GM18951 (cell line): ENCODE measurements around the gene UNC79.

Source experiments
- POLR2A ChIP-seq: IDR thresholded peaks from 4 replicates; pipeline ENCODE4 v1.6.1; 2011; ENCODE audit warnings: mild to moderate bottlenecking; ENCODE audit not compliant: insufficient read length, insufficient read depth; ENCODE audit errors: extremely low read depth
- in situ Hi-C: fragments of 300-500 bp; cut with MboI; formaldehyde crosslinking; loops from one replicate; pipeline ENCODE4 v1.12.0; 2022; ENCODE audit warnings: low sequenced_read_pairs, mixed read lengths, inconsistent platforms; ENCODE audit not compliant: unreplicated experiment

The UNC79 gene

DNA sequence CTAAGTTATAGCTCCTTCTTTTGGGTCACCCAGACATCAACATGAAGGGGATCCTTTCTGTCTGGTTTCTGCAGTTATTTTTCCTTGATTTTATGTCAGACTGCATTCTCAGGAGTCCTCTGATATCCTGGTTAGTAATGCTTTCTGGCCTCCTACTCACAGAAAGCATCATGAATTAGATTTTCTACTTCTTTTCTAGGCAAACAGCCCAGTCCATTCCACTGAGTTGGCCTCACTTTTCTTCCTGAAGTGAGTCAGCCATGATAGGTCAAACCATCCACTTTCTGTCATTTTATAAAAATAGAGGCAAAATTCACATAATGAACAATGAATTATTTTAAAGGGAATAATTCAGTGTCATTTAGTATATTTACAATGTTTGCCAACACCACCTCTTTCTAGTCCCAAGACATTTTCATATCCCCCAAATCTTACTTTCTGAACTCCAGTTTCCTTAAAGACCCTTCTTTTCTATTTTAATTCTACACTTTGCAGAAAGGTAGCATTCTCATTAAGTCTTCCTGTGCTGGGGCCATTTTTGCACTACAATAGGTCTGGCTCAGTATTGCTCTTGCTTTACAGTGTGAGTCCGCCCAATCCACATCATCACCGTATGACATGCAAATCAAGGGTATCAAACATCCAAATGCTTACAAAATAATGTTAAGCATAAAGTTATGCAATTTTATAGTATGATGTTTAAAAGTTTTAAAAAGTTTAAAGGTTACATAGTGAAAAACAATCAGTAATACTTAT is 95.1 kb downstream of the UNC79 start:
- in situ Hi-C loops = loop anchor here (25.0 kb wide), 1 partner anchor 289 kb away; no protein-coding TSS in a partner anchor
- no peak for TF ChIP-seq POLR2A

DNA sequence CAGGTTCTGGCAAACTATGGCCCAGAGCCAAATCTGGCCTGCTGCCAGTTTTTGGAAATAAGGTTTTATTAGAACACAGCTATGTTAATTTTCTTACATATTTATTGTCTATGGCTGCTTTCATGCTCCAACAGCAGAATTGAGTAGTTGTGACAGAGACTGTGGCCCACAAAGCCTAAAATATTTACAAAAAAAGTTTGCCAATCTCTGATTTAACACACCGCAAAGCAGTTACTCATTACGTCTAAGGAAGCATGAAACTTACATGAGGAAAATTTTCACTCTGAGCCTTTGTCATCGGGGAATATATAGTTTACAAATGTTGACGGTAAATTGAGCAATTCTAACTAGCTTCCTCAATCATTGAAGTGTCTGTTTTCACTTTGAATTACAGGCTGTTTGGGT is 96.5 kb downstream of the UNC79 start:
- no peak for TF ChIP-seq POLR2A
- in situ Hi-C loops = loop anchor here (25.0 kb wide), 1 partner anchor 290 kb away; no protein-coding TSS in a partner anchor

DNA sequence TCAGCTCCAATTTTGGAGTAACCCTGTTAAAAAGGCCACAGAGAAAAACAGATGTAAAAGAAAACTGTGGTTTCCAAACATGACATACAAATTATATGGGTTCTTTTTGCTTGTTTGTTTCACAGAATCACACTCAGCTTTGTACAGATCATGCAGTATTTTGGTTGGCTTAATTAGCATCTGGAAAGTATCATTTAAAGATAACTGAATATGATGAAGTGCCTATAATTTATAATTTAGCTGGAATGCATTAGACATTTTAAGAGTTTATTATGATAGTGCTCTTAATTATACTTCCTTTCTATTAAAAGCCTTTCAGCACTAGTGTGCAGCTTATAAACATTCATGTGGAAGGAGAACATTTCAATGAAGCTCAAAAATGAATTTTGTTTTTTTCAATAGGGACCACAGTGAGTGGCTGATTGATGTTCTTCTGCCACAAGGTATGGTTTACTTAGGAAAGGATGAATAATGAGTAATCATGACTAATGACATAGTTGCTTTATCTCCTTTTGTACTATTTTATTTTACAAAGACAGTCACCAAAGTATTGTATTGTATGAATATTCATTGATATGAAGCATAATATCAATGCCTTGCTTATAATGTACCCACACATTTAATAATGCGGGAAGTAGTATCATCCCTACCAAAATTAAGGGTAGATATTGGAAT is 98.3 kb downstream of the UNC79 start:
- in situ Hi-C loops = loop anchor here (25.0 kb wide), 1 partner anchor 292 kb away; no protein-coding TSS in a partner anchor
- no peak for TF ChIP-seq POLR2A

DNA sequence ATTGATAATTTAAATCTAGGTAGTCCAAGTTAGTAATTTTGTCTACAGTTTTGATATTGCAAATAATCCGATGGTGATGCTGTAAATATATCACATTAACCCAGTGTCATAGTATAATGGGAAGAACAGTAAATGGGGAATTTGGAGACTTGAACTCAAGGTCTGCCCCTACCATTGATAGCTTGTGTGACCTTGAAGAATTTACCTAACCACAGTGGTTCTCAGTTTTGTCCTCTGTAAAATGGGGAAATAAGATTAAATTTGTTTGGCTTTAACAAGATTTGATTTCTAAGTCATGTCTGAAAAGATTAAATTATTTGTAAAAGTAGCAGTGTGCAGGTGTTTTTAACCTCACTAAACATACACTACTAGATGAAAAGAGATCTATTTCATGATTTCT is 100.9 kb downstream of the UNC79 start:
- in situ Hi-C loops = loop anchor here (25.0 kb wide), 1 partner anchor 294 kb away; no protein-coding TSS in a partner anchor
- no peak for TF ChIP-seq POLR2A

DNA sequence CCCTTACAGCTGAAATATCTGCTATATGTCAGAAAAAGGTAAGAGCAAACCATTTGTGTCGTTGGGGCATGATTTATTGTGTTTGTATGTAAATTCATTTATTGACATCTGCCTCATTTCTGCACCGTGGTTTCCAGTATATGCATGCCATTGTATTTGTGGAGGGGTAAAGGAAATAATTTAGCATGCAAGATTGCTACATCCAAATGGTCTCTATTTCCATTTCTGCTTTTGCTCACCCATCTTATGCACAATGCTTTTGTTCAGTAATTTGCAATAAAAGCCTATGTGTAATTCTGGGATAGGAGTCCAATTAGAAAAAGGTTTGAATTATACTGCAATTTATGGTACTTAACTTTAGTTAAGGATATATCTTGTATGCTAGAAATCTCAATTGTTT is 101.8 kb downstream of the UNC79 start:
- TF ChIP-seq POLR2A = no peak
- in situ Hi-C loops = loop anchor here (25.0 kb wide), 1 partner anchor 295 kb away; no protein-coding TSS in a partner anchor

DNA sequence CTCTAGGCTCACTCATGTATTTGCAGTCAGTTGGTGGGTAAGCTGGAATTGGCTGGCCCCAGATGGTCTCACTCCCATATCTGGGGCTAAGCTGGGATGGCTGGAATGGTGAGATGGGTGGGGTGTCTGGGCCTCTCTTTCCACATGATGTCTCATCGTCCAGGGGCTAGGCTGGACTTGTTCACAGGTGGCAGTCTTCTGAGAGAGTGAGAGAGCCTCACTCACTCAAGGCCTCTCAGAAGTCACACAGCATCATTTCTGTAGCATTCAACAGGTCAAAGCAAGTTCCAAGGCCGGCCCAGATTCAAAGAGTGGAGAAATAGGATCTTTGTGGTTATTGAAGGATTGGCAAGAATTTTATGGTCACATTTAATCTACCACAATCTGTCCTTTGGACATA is 102.7 kb downstream of the UNC79 start:
- in situ Hi-C loops = loop anchor here (25.0 kb wide), 1 partner anchor 296 kb away; no protein-coding TSS in a partner anchor

DNA sequence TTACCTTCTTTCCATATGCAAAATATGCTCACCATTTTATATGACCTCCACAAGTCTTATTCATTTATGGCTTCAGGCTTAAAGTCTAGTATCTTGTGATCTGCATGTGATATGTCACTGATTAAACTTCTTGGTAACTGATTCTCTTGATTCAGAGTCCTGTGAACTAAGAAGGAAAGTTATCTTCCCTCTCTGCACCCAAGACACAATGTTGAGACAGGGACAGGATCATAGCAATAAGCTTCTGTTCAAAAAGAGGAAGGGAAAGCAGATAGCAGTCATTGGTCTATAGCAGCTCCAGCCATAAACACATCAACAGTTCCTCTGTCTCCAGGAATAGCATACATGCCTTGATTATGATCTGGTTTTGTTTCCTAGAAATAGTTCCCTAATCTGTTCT is 103.1 kb downstream of the UNC79 start:
- TF ChIP-seq POLR2A = no peak
- in situ Hi-C loops = loop anchor here (25.0 kb wide), 1 partner anchor 297 kb away; no protein-coding TSS in a partner anchor

More for the DNA sequence above, 102.7 kb downstream of the UNC79 start:
- TF ChIP-seq POLR2A = no peak

DNA sequence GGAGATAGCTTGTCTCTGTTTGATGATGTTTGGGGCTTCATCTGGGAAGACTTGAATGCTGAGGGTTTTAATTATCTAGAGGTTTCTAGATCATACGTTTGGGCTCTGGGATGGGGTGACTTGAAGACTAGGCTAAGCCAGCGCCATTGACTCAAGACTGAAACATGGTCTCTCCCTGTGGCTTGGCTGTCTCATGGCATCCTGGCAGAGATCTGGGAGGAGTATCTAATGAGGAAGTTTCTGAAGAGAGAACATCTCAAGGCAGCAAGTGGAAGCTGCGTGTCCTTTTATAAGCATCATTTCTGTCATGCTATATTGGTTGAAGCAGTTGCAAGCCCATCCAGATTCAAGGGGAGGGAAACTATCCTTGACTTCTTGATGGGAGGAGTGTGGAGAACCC is 104.8 kb downstream of the UNC79 start:
- in situ Hi-C loops = loop anchor here (25.0 kb wide), 1 partner anchor 298 kb away; no protein-coding TSS in a partner anchor
- TF ChIP-seq POLR2A = no peak

DNA sequence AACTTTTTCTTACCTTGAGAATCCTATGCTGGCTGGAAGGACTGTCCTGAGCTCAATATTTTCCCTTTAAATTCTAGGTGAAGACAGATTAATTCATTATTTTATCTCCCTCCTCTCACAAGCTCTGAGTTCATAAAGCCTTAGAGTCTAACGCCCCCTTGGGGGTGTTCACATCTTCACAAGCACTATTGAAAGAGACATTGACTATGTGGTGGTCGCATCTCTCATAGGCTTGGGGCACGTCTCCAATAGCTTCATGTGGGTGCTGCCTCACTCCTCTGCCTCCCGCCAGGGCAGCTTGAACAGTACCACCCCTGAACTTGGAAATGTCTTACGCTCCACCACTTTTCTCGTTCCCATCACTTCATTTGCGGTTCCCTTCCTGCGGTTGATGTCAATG is 106.2 kb downstream of the UNC79 start:
- no peak for TF ChIP-seq POLR2A
- in situ Hi-C loops = loop anchor here (25.0 kb wide), 1 partner anchor 300 kb away; no protein-coding TSS in a partner anchor

DNA sequence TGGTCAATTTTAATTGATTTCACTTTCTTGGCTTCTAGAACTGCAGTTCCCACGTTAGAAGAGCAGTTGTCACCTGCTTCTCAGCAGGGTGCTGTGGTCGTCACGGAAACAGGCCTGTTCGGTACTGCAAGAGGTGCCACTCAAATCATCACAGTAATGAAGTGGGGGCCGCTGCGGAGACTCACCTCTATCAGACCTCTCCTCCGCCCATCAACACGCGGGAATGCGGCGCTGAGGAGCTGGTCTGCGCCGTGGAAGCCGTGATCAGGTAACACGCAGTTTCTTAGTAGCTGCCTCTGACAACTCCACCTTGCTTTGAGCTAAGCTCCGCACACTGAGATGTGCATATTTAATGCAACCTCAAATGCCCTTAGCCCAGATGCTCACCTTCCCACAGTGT is 107.2 kb downstream of the UNC79 start:
- in situ Hi-C loops = loop anchor here (25.0 kb wide), 1 partner anchor 301 kb away; no protein-coding TSS in a partner anchor
- no peak for TF ChIP-seq POLR2A

DNA sequence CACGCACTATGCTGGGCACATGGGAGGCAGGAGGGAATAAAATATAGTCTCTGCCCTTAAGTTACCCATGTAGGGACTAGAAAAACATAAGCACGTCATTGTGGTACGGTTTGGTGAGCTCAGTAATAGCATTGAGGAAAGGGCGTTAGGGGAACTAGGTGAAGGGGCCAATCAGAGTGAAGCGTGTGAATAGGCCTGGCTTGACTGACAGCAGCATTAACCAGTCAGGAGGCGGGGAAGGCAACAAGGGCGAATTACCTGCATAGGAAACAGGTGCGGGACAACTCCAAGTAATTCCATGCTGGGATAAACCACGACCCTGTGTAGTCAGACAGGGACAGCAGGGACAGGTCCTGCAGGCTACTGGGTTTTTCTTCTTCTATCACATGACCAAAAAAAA is 107.7 kb downstream of the UNC79 start:
- no peak for TF ChIP-seq POLR2A
- in situ Hi-C loops = loop anchor here (25.0 kb wide), 1 partner anchor 301 kb away; no protein-coding TSS in a partner anchor

DNA sequence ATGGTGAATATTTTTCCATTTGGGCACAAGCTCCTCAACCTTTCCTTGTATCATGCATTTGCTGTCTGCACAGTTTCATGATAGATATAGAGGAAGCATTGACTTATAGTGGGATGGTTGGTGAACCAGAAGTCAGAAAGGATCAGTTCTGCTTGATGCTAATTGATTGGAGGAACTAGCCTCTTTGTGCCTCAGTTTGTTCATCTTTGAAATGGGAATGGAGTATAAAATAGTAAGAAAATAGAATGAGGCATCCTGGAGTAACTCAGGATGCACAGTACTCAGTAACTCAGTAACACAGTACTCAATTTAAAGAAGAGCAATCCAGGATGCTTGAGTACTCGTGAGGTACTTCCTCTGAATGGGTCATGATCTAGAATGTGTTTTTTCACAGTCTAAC is 109.5 kb downstream of the UNC79 start:
- TF ChIP-seq POLR2A = no peak
- in situ Hi-C loops = loop anchor here (25.0 kb wide), 1 partner anchor 303 kb away; no protein-coding TSS in a partner anchor

DNA sequence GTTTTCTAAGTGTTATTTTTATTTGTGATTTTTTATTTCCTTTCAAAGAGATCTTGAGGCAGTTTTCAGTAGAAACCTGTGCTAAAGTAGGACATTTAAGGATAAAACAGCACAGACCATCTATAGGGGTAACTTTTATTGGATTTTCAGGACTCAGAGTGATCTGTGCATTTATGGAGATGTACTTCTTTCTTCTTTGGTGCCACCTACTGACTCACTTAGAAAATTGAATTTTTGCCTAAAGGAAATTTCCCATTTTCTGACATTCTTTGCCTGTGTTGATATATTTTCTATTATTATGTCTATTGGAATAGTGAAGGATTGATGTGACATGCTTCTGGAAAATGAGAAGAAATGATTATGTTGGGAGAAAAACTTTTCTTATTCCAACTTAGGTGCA is 113.0 kb downstream of the UNC79 start:
- TF ChIP-seq POLR2A = no peak
- in situ Hi-C loops = loop anchor here (25.0 kb wide), 1 partner anchor 306 kb away; no protein-coding TSS in a partner anchor
